ENCODE results near the gene PARD3.

Gene PARD3

GRCh38 chr10:34526186-34526585, 288.9 kb downstream of the PARD3 start:
- no peak for DNase-seq

DNA sequence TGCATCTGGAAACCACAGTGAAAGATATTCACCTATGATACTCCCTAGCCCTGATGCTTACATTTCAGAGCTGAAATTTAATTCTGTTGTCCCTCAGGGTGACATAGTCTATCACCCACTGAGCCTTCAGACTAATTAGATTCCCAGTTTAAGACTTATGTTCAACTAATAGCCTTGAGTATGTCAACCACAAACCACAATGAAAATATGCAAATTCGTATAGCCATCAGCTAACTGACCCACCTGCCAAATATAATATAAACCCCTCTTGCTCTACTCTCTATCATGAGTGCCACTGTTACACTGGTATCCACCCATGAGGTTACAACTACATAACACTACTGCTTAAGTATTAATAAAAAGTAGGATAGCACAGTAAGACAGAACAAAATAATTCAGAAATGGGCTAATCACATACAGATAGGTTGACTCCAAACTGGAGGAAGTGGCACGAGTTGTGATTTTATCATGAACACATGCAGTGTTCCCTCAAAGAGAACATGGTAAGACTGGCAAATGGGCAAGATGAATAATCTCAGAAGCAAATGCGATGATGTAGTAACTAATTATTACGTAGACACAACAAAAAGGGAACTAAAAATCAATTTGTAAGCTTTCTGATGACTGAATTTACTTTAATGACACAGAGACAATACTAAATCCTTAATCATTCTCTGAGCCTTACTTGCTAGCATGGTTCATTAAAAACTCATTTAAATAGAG, 290.6 kb downstream of the PARD3 start:
- DNase-seq, result no peak

DNA sequence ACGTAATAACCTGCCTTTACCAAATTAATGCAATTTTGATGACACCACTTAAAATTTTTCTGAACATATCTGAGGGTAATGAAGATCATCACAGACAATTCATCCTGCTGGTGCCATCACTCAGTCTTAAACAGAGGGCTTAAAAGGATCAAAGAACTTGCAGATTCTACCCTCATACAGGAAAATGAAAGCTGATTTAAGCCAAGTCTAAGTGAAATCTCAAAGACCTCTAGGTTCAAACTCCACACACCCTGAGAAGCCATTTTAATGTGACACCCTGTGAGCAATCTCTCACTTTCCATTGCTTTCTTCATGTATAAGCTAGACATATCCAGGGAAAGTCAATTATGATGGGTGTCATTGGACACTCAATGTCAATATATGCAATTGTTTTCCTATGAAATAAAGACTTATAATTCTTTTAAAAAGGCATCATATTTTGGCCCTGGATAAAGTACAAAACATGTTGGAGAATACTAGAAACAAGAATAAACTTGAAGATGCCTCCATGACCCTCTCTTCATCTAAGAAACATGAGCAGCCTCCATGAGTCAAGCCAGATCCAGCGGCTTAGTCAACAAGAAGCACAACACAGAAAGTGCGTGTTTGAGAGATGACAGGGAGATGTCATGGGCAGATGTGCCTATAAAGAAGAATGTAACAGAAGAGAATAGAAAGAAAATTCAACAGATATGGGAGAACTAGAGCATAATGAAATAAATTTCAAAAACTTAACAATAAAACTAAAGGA, 291.9 kb downstream of the PARD3 start:
- DNase-seq, result no peak

DNA sequence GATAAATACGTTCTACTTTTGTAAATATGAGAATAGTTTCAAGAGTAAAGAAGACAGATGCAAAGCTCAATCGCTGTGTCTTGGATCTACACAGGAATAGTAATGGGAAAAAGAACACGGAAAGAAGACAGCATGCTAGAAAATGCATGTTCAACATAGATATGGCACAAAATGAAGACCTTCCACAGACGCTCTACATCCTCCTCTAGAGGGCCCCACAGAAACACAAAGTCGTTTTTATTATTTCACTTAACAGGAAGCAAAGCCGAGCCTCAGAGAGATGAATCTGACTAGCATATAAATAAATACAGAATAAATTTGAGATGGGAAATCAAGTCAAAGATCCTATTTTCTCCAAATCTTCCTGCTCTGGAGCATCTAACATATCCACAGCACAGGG, 292.6 kb downstream of the PARD3 start:
- no peak for DNase-seq

DNA sequence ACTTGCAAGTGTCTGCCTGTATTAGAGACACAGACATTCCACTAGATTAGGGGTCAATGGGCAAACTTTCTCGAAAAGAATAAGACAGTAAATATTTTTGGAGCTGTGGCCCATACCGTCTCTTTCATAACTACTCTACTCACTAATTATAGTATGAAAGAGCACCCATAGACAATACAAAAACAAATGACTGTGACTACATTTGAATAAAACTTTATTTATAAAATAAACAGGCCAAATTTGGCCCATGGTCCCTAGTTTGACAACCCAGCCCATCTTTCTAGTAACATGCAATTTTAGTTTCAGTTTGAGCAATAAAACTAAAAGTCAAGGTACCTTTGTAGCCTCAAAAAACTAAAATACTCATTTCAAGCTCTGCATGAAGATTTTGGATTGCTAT, 294.6 kb downstream of the PARD3 start:
- no peak for DNase-seq

GRCh38 chr10:34520084-34520483, 295.0 kb downstream of the PARD3 start:
- no peak for DNase-seq

- DNase-seq, result no peak
Measured at GRCh38 chr10:34514290-34514689, 300.8 kb downstream of the PARD3 start.

GRCh38 chr10:34513636-34514035, 301.5 kb downstream of the PARD3 start:
- no peak for DNase-seq

DNA sequence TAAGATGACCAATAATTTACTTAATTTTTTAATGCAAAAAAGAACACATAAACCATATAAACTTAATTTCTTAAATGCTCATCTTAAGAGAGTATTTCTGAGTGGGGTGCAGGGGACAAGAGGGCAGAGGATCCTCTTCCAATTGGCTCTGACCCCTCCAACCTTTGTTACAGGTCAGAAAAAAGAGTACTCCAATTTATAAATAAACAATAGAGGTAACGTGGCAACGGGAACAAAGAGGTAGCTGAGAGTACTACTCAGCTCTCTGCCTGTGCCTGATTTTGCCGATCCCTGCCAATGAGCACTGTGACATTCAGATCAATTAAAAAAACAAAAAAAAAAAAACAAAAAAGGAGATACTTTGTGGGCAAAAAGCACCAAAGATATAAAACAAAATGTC, 307.9 kb downstream of the PARD3 start:
- no peak for DNase-seq

DNA sequence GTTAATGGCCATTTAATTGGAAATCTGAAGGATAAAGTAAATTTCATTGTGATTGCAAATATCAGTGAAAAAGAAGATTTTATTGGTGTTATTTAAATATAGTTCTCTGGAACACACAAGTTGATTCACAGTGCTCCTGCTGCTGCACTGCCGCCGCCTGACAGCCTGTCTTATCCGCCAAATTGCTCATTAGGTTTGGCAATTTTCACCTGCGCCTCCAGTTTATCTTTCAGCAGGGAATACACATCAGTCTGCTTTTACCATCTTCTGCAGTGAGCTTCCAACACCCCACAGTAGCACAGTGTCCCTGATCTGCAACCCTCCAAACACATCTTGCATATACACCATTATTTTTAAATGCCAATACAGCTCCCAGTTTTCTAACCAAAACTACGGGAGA, 308.3 kb downstream of the PARD3 start:
- no peak for DNase-seq

DNA sequence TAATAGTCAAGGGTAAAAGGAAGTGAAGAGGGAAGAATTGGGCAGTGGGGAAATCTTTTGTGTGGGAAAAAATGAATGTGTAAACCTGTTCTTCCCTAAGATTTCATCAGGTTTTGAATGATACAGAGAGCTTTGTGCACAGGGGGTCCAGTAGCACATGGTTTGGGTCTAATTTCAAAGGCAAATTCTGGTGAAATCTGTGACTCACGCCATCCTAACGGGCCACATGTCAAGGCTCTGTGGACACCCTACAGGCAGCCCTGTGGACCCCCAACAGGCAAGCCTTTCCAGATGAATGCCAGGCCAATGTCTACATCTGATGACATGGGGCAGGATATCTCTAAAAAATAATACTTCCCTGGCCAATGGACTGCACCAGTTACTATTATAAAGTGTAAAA, 309.8 kb downstream of the PARD3 start:
- no peak for DNase-seq

GRCh38 chr10:34504534-34504933, 310.6 kb downstream of the PARD3 start:
- DNase-seq, result no peak

GRCh38 chr10:34503704-34504103, 311.4 kb downstream of the PARD3 start:
- DNase-seq, result no peak

DNA sequence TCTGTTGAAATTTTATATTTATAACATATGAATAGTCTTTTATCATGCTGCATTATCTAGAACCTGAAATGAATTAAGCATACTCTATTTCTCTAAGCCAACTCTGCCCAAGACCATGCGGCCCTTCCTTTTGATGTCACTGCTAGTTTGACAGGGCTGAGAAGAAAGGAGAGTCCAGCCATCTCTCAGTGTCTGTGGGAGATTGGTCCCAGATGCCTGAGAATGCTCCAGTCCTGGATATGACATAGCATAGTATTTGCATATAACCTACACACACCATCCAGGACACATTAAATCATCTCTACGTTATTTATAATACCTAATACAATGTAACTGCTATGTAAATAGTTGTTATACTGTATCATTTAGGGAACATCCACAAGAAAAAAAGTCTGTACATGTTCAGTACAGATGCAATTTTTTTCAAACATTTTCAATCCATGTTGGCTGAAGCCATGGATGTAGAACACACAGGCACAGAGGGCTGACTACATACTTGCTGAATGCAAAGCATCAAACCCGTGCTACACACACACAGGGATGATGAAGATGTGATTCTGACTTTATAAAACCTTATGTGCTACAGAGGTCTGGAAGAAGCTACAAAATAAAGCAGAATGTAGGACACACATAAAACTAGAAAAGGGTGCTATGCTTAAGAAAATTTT, 315.4 kb downstream of the PARD3 start:
- DNase-seq, result no peak

- no peak for DNase-seq
Measured at GRCh38 chr10:34498821-34499220, 316.3 kb downstream of the PARD3 start.

DNA sequence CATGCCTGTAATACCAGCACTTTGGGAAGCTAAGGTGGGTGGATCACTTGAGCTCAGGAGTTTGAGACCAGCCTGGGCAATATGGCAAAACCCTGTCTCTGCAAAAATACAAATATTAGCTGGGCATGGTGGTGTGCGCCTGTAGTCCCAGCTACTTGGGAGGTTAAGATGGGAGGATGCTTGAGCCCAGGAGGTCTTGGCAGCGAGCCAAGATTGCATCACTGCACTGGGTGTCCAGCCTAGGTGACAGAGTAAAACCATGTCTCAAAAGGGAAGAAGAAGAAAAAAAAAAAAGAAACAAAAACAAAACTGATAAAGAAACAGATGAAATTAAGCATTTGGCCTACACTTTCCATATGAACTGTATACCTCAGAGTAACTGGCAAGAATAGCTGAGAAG, 319.2 kb downstream of the PARD3 start:
- no peak for DNase-seq

- no peak for DNase-seq
Measured at GRCh38 chr10:34494012-34494411, 321.1 kb downstream of the PARD3 start.

- no peak for DNase-seq
Measured at GRCh38 chr10:34492081-34492480, 323.0 kb downstream of the PARD3 start.

- no peak for DNase-seq
Measured at GRCh38 chr10:34491678-34492077, 323.4 kb downstream of the PARD3 start.

- no peak for DNase-seq
Measured at GRCh38 chr10:34489973-34490745, 324.9 kb downstream of the PARD3 start.

DNA sequence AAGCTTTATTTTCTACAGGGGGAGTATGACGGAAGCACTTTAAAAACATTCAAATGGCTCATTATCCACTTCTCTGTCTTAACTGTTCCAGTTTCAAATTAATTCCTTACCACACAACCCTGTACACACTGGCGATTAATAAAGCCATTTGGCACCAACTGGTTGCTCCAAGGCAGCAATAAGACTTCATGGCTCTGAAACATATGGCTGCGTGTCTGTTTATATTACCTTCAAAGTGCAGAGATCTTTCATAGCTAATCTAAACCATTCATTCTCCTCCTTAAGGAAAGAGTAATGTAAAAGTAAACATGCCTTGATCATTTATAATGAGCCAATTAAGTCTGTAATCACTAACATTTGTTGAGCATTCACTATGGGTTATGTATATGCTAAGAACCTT, 325.7 kb downstream of the PARD3 start:
- no peak for DNase-seq

DNA sequence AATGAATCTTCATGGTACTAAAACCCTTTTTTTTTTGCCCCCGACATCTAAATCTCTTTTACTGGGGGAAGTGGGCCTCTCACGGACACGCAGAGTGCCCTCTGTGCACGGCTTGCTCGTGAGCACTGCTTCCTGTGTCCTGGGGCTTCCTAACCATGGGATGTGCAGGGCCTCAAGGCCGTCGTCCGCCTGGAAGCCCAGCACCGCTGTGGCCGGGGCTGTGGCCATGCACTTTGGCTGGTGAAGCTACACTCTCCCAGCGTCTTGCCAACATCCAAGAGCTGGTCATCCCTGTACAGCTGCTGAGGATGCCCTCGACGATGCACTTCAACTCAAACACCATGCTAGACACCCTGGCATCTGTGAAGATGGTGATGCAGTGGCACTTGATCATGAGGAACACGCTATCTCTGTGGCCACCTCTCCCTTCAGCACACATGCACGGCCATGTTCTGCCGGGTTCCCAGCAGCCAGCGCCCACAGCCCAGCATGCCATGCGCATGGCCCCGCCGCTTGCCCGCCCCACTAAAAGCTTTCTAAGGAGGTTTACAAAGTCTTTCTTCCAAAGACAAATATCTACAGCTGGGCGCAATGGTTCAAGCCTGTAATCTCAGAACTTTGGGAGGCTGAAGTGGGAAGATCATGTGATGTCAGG, 326.5 kb downstream of the PARD3 start:
- no peak for DNase-seq

- DNase-seq, result no peak
Measured at GRCh38 chr10:34486008-34486407, 329.1 kb downstream of the PARD3 start.

Data from effector CD4-positive, alpha-beta T cell (primary cell).